Ishikawa (cell line): ENCODE results near the gene HUS1.

Experiments used
- CEBPB ChIP-seq: IDR thresholded peaks from 2 replicates; pipeline ENCODE4 v1.6.1; 2012
- CREB1 ChIP-seq: IDR thresholded peaks from 2 replicates; pipeline ENCODE4 v1.6.1; 2012; ENCODE audit warnings: low read depth
- EGR1 ChIP-seq: IDR thresholded peaks from 2 replicates; pipeline ENCODE4 v1.6.1; 2012
- EP300 ChIP-seq: IDR thresholded peaks from 2 replicates; pipeline ENCODE4 v1.6.1; 2012; ENCODE audit warnings: borderline replicate concordance
- FOXM1 ChIP-seq: IDR thresholded peaks from 2 replicates; pipeline ENCODE4 v1.6.1; 2012; ENCODE audit warnings: low read depth, borderline replicate concordance
- MAX ChIP-seq: IDR thresholded peaks from 2 replicates; pipeline ENCODE4 v1.6.1; 2012
- NFIC ChIP-seq: IDR thresholded peaks from 2 replicates; pipeline ENCODE4 v1.6.1; 2012
- RAD21 ChIP-seq: IDR thresholded peaks from 2 replicates; pipeline ENCODE4 v1.6.1; 2012; ENCODE audit warnings: low read depth
- REST ChIP-seq: IDR thresholded peaks from 2 replicates; pipeline ENCODE4 v1.6.1; 2012; ENCODE audit warnings: low read depth, mild to moderate bottlenecking
- TAF1 ChIP-seq: IDR thresholded peaks from 2 replicates; pipeline ENCODE4 v1.6.1; 2012; ENCODE audit warnings: low read depth, mild to moderate bottlenecking
- TCF12 ChIP-seq: IDR thresholded peaks from 2 replicates; pipeline ENCODE4 v1.6.1; 2012; ENCODE audit warnings: low read depth
- TEAD4 ChIP-seq: IDR thresholded peaks from 2 replicates; pipeline ENCODE4 v1.6.1; 2012
- YY1 ChIP-seq: IDR thresholded peaks from 2 replicates; pipeline ENCODE4 v1.6.1; 2012; ENCODE audit warnings: low read depth
- ZBTB7A ChIP-seq: IDR thresholded peaks from 2 replicates; pipeline ENCODE4 v1.6.1; 2012; ENCODE audit warnings: low read depth
- TF ChIP-seq, protein P1 (sequence below): IDR thresholded peaks from 2 replicates; pipeline ENCODE4 v1.6.1; 2012

The HUS1 gene

GRCh38 chr7:47979832-47980181 lies 392 bp upstream of the HUS1 start:
- TF ChIP-seq TAF1 (no peak), YY1 (no peak), MAX (no peak), ZBTB7A (no peak), CREB1 (no peak), FOXM1 (no peak), TCF12 (no peak), RAD21 (no peak), EP300 (no peak), CEBPB (no peak), NFIC (no peak)
- TF ChIP-seq, protein P1, sequence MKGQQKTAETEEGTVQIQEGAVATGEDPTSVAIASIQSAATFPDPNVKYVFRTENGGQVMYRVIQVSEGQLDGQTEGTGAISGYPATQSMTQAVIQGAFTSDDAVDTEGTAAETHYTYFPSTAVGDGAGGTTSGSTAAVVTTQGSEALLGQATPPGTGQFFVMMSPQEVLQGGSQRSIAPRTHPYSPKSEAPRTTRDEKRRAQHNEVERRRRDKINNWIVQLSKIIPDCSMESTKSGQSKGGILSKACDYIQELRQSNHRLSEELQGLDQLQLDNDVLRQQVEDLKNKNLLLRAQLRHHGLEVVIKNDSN, result no peak

DNA sequence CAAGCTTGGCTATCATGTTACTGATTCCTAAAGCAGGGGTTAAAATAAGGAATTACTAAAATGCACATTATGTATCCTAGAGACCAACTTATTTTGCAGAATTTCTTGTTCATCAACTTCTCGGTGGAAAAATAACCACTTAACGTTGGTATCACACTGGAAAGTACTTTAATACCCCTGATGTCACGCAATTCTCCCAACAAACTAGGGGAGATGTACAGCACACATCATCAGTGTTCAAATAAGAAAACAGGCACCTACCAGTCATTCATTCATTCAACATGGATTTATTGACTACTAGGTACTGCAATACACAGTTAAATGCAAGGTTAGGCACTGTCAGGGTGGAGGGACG lies 648 bp downstream of the HUS1 start:
- TF ChIP-seq FOXM1 (no peak), EGR1 (no peak), RAD21 (no peak), ZBTB7A (no peak), MAX (no peak), TCF12 (no peak), EP300 (no peak), NFIC (no peak), TAF1 (no peak), CEBPB (no peak), CREB1 (no peak), REST (no peak), YY1 (no peak), TEAD4 (no peak)
- TF ChIP-seq, protein P1, result no peak

DNA sequence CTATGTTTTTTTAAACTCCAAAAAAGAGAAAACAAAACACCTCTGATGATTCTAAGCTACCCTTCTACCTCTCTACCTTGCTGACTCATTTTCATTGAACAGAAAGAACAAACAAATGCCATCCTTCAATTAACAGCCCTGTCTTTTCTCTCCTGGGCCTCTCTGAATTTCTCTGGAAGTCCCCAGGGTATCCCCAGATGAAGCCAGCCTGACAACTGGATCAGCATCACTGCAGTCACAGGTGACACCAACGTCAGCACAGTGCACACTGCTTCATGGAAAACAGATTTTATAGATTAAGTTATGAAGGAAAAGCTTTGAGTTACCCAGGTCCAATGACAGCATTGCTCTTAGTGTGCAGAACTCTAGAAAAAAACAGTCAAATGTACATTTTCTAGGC lies 5.7 kb downstream of the HUS1 start:
- TF ChIP-seq ZBTB7A, result no peak
- no peak for TF ChIP-seq TAF1
- no peak for TF ChIP-seq RAD21
- TF ChIP-seq NFIC, result no peak
- no peak for TF ChIP-seq TEAD4
- TF ChIP-seq CEBPB, result no peak
- TF ChIP-seq FOXM1, result no peak
- TF ChIP-seq REST, result no peak
- TF ChIP-seq EGR1, result no peak
- TF ChIP-seq YY1, result no peak

DNA sequence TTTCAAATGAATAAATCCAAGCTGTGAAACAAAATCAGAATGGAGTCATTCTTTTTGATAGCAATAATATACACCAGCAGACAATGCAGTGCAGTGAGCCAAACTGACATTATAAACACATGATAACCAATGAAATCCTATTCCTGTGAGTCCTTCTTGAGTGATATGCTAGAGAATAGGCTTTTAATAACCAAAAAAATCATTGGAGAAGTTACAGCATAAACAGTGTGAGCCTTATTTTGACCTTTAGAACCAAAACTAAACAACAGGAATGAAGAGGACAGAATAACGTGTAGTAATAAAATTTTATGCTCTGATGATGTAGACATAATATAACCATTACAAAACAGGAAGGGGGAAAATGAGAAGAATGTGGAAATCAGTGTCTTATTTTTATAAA lies 8.7 kb downstream of the HUS1 start:
- TF ChIP-seq, protein P1, result no peak
- TF ChIP-seq ZBTB7A (no peak), TEAD4 (no peak), REST (no peak), EGR1 (no peak), EP300 (no peak), TAF1 (no peak), FOXM1 (no peak), RAD21 (no peak)
